Activated CD8-positive, alpha-beta T cell treated with anti-CD3 and anti-CD28 coated beads, Interleukin-2, amount 10 ng/mL, durations not matched to agents 7 days and 5 days (primary cell): ENCODE data around the gene MRPL21. TPM values are rescaled to one million over a fixed set of nuclear protein-coding genes. Genes with fewer than 3 reads are reported as not detected.

ENCODE experiments used
- ATAC-seq: fragments of 150-1000 bp; cut with Tn5 transposase; one replicate; pipeline ENCODE4 v1.10.0; 2021; ENCODE audit warnings: moderate library complexity
- CTCF ChIA-PET: fragments of 350-600 bp; sonication (Branson Sonifier 250); formaldehyde crosslinking; loops from one replicate; lab custom pipeline; 2021; ENCODE audit warnings: antibody characterized with exemption; lab: Charles Lee
- POLR2A ChIA-PET: fragments of 350-600 bp; sonication (Branson Sonifier 250); formaldehyde crosslinking; loops from one replicate; lab custom pipeline; 2021; ENCODE audit warnings: antibody characterized with exemption; lab: Charles Lee
- DNase-seq: peaks from one replicate; pipeline ENCODE4 v3.0.0-alpha.2; 2020
- H3K27ac Mint-ChIP-seq: one replicate; pipeline ENCODE4 v1.8.0; 2021; ENCODE audit warnings: mild to moderate bottlenecking, mixed read lengths
- H3K27me3 Mint-ChIP-seq: one replicate; pipeline ENCODE4 v1.8.0; 2021; ENCODE audit warnings: low read depth, mixed read lengths
- H3K36me3 Mint-ChIP-seq: one replicate; pipeline ENCODE4 v1.8.0; 2021; ENCODE audit warnings: low read depth, mixed read lengths
- H3K4me1 Mint-ChIP-seq: one replicate; pipeline ENCODE4 v1.8.0; 2021; ENCODE audit warnings: low read depth, mixed read lengths
- H3K4me3 Mint-ChIP-seq: one replicate; pipeline ENCODE4 v1.8.0; 2021; ENCODE audit warnings: mild to moderate bottlenecking, mixed read lengths
- H3K9me3 Mint-ChIP-seq: one replicate; pipeline ENCODE4 v1.8.0; 2022; ENCODE audit warnings: mixed read lengths; ENCODE audit not compliant: insufficient read depth
- total RNA-seq, 2 experiments: library from RNA; stranded (reverse); gene quantifications; one replicate each; pipeline ENCODE4 v1.2.3, GENCODE V29; 2021

MRPL21 gene
- total RNA-seq, 2 experiments from 2014 or later = 64.9 to 69.0 TPM

GRCh38 chr11:68939583-68940555 lies 36.2 kb upstream of the MRPL21 start:
- Mint-ChIP-seq H3K36me3 (peaks cover 4% of the 10 kb centered on the region), H3K4me1 (no peaks in the 10 kb centered on the region), H3K4me3 (no peak overlapping the region), H3K9me3 (no peaks in the 10 kb centered on the region), H3K27me3 (no peaks in the 10 kb centered on the region), H3K27ac (no peak overlapping the region)
- DNase-seq (no peak), ATAC-seq (no peak)
- POLR2A ChIA-PET = no interaction called here
- CTCF ChIA-PET = no interaction called here

- ATAC-seq (peak; percentile 26), DNase-seq (no peak)
- Mint-ChIP-seq H3K36me3 (peaks cover 4% of the 10 kb centered on the region), H3K4me3 (no peak overlapping the region), H3K27ac (peak overlapping the region; percentile 30), H3K27me3 (no peaks in the 10 kb centered on the region), H3K9me3 (no peaks in the 10 kb centered on the region), H3K4me1 (no peaks in the 10 kb centered on the region)
- POLR2A ChIA-PET = interaction anchor here (0.6 kb wide), 1 partner anchor 627 kb away, joined by 3 read pairs; the partner anchor contains the start of gene LRP5
- CTCF ChIA-PET = no interaction called here
Measured at GRCh38 chr11:68938816-68939582, 35.4 kb upstream of the MRPL21 start.

- Mint-ChIP-seq H3K27ac (no peak overlapping the region), H3K27me3 (no peaks in the 10 kb centered on the region), H3K9me3 (no peaks in the 10 kb centered on the region), H3K4me1 (no peaks in the 10 kb centered on the region), H3K36me3 (peaks cover 4% of the 10 kb centered on the region), H3K4me3 (no peak overlapping the region)
- DNase-seq (no peak), ATAC-seq (no peak)
- POLR2A ChIA-PET = no interaction called here
- CTCF ChIA-PET = no interaction called here
Measured at GRCh38 chr11:68938088-68938487, 34.5 kb upstream of the MRPL21 start.

- Mint-ChIP-seq H3K27ac (no peak overlapping the region), H3K36me3 (peaks cover 4% of the 10 kb centered on the region), H3K4me3 (no peak overlapping the region), H3K27me3 (no peaks in the 10 kb centered on the region), H3K9me3 (no peaks in the 10 kb centered on the region), H3K4me1 (no peaks in the 10 kb centered on the region)
- POLR2A ChIA-PET = no interaction called here
- no peak for DNase-seq
- ATAC-seq = no peak
- CTCF ChIA-PET = no interaction called here
Measured at GRCh38 chr11:68936676-68937620, 33.3 kb upstream of the MRPL21 start.

GRCh38 chr11:68936358-68936636 lies 32.7 kb upstream of the MRPL21 start:
- Mint-ChIP-seq H3K27me3 (no peaks in the 10 kb centered on the region), H3K4me3 (no peak overlapping the region), H3K36me3 (peaks cover 4% of the 10 kb centered on the region), H3K27ac (no peak overlapping the region), H3K9me3 (no peaks in the 10 kb centered on the region), H3K4me1 (no peaks in the 10 kb centered on the region)
- ChIA-PET POLR2A (no interaction called here), CTCF (no interaction called here)
- DNase-seq (no peak), ATAC-seq (no peak)

- Mint-ChIP-seq H3K27me3 (no peaks in the 10 kb centered on the region), H3K36me3 (peaks cover 4% of the 10 kb centered on the region), H3K9me3 (no peaks in the 10 kb centered on the region), H3K4me3 (no peak overlapping the region), H3K4me1 (no peaks in the 10 kb centered on the region), H3K27ac (no peak overlapping the region)
- ATAC-seq (no peak), DNase-seq (no peak)
- POLR2A ChIA-PET = no interaction called here
- CTCF ChIA-PET = no interaction called here
Measured at GRCh38 chr11:68935516-68936357, 32.1 kb upstream of the MRPL21 start.

GRCh38 chr11:68935066-68935465 lies 31.4 kb upstream of the MRPL21 start:
- Mint-ChIP-seq H3K9me3 (no peaks in the 10 kb centered on the region), H3K4me1 (no peaks in the 10 kb centered on the region), H3K27ac (no peak overlapping the region), H3K27me3 (no peaks in the 10 kb centered on the region), H3K4me3 (no peak overlapping the region), H3K36me3 (peaks cover 10% of the 10 kb centered on the region)
- no peak for ATAC-seq
- ChIA-PET CTCF (no interaction called here), POLR2A (no interaction called here)
- DNase-seq = no peak

GRCh38 chr11:68934666-68935065 lies 31.0 kb upstream of the MRPL21 start:
- Mint-ChIP-seq H3K27me3 (no peaks in the 10 kb centered on the region), H3K4me1 (no peaks in the 10 kb centered on the region), H3K27ac (no peak overlapping the region), H3K4me3 (no peak overlapping the region), H3K9me3 (no peaks in the 10 kb centered on the region), H3K36me3 (peaks cover 12% of the 10 kb centered on the region)
- ATAC-seq = no peak
- ChIA-PET CTCF (no interaction called here), POLR2A (no interaction called here)
- no peak for DNase-seq

GRCh38 chr11:68934321-68934645 lies 30.7 kb upstream of the MRPL21 start:
- Mint-ChIP-seq H3K4me3 (no peak overlapping the region), H3K4me1 (no peaks in the 10 kb centered on the region), H3K36me3 (peaks cover 16% of the 10 kb centered on the region), H3K27ac (no peak overlapping the region), H3K27me3 (no peaks in the 10 kb centered on the region), H3K9me3 (no peaks in the 10 kb centered on the region)
- DNase-seq (no peak), ATAC-seq (no peak)
- POLR2A ChIA-PET = no interaction called here
- CTCF ChIA-PET = no interaction called here

- H3K27ac Mint-ChIP-seq = no peak overlapping the region
- ATAC-seq (no peak), DNase-seq (no peak)
- CTCF ChIA-PET = no interaction called here
- H3K9me3 Mint-ChIP-seq = no peaks in the 10 kb centered on the region
- peaks cover 17% of the 10 kb centered on the region for H3K36me3 Mint-ChIP-seq
- H3K4me1 Mint-ChIP-seq = no peaks in the 10 kb centered on the region
- H3K4me3 Mint-ChIP-seq = no peak overlapping the region
- POLR2A ChIA-PET = no interaction called here
- no peaks in the 10 kb centered on the region for H3K27me3 Mint-ChIP-seq
Measured at GRCh38 chr11:68933605-68934320, 30.1 kb upstream of the MRPL21 start.
